Glutamatergic neuron (in vitro differentiated cells): ENCODE results near the gene ALDOA. TPM values are rescaled to one million over a fixed set of nuclear protein-coding genes. Genes with fewer than 3 reads are reported as not detected.

Source experiments
- DNase-seq: peaks from one replicate; pipeline ENCODE4 v3.0.0; 2022
- H3K27ac Mint-ChIP-seq: one replicate; pipeline ENCODE4 v1.8.0; 2020; ENCODE audit warnings: mild to moderate bottlenecking, mixed read lengths, inconsistent platforms; ENCODE audit not compliant: unreplicated experiment
- H3K27me3 Mint-ChIP-seq: one replicate; pipeline ENCODE4 v1.8.0; 2020; ENCODE audit warnings: mild to moderate bottlenecking, moderate library complexity, mixed read lengths, inconsistent platforms; ENCODE audit not compliant: unreplicated experiment
- H3K36me3 Mint-ChIP-seq: one replicate; pipeline ENCODE4 v1.8.0; 2020; ENCODE audit warnings: mild to moderate bottlenecking, mixed read lengths, inconsistent platforms; ENCODE audit not compliant: unreplicated experiment
- H3K4me1 Mint-ChIP-seq: one replicate; pipeline ENCODE4 v1.8.0; 2020; ENCODE audit warnings: mild to moderate bottlenecking, low read depth, mixed read lengths, inconsistent platforms; ENCODE audit not compliant: unreplicated experiment
- H3K4me3 Mint-ChIP-seq: one replicate; pipeline ENCODE4 v1.8.0; 2020; ENCODE audit warnings: mild to moderate bottlenecking, mixed read lengths, inconsistent platforms; ENCODE audit not compliant: unreplicated experiment
- H3K9me3 Mint-ChIP-seq: one replicate; pipeline ENCODE4 v1.8.0; 2020; ENCODE audit warnings: mild to moderate bottlenecking, moderate library complexity, mixed read lengths, inconsistent platforms; ENCODE audit not compliant: unreplicated experiment
- total RNA-seq: library from RNA; stranded (reverse); fragmentation: NEBNext Ultra II Directional; extraction: Animal tissue kit (Norgen Biotek cat#: 25700); gene quantifications from one replicate; pipeline ENCODE4 v1.2.1, GENCODE V29; 2021; ENCODE audit not compliant: unreplicated experiment
- TF ChIP-seq, protein P1 (sequence below): fragments of 200-600 bp; sonication (generic); IDR thresholded peaks from one replicate; pipeline ENCODE4 v1.5.0; 2021; ENCODE audit not compliant: partially characterized antibody, unreplicated experiment

ALDOA gene
- total RNA-seq, 1 donor from 2014 or later, result 437 TPM

DNA sequence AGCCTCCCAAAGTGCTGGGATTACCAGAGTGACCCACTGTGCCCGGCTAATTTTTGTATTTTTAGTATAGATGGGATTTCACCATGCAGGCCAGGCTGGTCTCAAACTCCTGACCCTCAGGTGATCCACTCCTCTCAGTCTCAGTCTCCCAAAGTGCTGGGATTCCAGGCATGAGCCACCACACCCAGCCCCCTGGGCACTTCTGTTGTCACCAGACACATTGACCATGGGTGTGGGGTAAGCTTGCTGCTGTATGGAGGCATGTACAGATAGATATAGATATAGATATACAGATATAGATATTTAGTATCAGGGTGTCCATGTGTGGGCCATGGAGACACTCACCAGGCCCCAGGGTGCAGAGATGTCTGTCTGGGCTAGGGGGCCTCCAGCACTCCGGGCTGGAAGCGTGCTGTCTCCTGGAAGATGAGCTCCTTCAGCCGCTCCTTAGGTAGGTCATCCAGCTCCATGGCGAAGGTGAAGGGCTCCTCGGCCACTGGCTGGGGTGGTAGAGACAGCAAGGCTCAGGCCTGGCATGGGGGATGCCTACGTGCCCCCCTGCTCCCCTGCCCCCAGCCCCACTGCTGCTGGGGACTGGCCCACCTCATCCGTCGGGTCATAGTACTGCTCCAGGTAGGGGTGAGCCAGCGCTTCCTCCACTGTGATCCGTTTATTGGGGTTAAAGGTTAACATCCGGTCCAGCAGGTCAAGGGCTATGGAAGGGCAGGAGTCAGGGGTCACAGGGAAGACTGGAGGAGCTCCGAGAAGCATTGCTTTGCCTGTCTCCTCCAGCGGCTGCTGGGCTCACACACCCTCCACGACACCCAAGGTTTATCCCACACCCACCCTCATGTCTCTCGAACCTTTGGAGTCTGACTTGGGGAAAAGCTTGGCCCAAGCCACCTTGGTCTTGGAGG lies 51.0 kb downstream of the ALDOA start:
- TF ChIP-seq, protein P1, sequence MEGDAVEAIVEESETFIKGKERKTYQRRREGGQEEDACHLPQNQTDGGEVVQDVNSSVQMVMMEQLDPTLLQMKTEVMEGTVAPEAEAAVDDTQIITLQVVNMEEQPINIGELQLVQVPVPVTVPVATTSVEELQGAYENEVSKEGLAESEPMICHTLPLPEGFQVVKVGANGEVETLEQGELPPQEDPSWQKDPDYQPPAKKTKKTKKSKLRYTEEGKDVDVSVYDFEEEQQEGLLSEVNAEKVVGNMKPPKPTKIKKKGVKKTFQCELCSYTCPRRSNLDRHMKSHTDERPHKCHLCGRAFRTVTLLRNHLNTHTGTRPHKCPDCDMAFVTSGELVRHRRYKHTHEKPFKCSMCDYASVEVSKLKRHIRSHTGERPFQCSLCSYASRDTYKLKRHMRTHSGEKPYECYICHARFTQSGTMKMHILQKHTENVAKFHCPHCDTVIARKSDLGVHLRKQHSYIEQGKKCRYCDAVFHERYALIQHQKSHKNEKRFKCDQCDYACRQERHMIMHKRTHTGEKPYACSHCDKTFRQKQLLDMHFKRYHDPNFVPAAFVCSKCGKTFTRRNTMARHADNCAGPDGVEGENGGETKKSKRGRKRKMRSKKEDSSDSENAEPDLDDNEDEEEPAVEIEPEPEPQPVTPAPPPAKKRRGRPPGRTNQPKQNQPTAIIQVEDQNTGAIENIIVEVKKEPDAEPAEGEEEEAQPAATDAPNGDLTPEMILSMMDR, result no peak
- no peak for DNase-seq
- Mint-ChIP-seq H3K4me3 (no peak overlapping the region), H3K4me1 (peaks cover 3% of the 10 kb centered on the region), H3K27me3 (peaks cover 3% of the 10 kb centered on the region), H3K27ac (no peak overlapping the region), H3K9me3 (peaks cover 3% of the 10 kb centered on the region), H3K36me3 (no peaks in the 10 kb centered on the region)

DNA sequence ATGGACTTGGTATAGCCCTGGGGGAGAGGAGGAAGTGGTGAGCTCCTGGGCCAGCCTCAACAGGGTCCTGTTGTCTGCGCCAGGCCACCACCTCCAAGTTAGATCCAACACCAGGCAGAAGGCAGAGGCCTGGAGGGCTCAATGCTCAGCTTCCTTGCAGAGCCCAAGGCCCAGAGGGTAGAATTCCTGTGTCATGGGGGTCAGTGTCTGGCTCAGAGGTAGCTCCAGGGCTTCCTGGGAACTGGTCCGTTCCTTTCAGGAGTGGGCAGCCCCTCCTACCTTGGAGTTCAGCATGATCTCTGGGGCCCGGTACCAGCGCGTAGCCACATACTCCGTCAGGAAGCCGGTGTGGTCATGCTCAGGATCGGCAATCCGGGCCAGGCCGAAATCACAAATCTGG lies 52.2 kb downstream of the ALDOA start:
- no peak overlapping the region for H3K27ac Mint-ChIP-seq
- TF ChIP-seq, protein P1, result no peak
- peaks cover 5% of the 10 kb centered on the region for H3K9me3 Mint-ChIP-seq
- no peaks in the 10 kb centered on the region for H3K36me3 Mint-ChIP-seq
- DNase-seq, result no peak
- H3K4me1 Mint-ChIP-seq, result no peaks in the 10 kb centered on the region
- H3K4me3 Mint-ChIP-seq, result no peak overlapping the region
- H3K27me3 Mint-ChIP-seq, result no peaks in the 10 kb centered on the region

- H3K9me3 Mint-ChIP-seq, result peaks cover 8% of the 10 kb centered on the region
- H3K4me1 Mint-ChIP-seq, result peaks cover 3% of the 10 kb centered on the region
- DNase-seq, result no peak
- TF ChIP-seq, protein P1, result no peak
- H3K27me3 Mint-ChIP-seq, result peaks cover 5% of the 10 kb centered on the region
- no peak overlapping the region for H3K27ac Mint-ChIP-seq
- H3K4me3 Mint-ChIP-seq, result peak overlapping the region; percentile 49
- no peaks in the 10 kb centered on the region for H3K36me3 Mint-ChIP-seq
Observed at GRCh38 chr16:30119428-30119827, 53.9 kb downstream of the ALDOA start.

Other genes with a start within 250 kb of the ALDOA start
- gene PAGR1, start 249.6 kb upstream of the ALDOA start, total RNA-seq, result 110 TPM
- gene MVP, start 245.3 kb upstream of the ALDOA start, total RNA-seq, result 82.7 TPM
- gene CDIPT, start 202.5 kb upstream of the ALDOA start, total RNA-seq, result 71.0 TPM
- 176 TPM for gene SEZ6L2, start 166.2 kb upstream of the ALDOA start, total RNA-seq
- gene ASPHD1, start 165.3 kb upstream of the ALDOA start, total RNA-seq, result 56.4 TPM
- gene KCTD13, start 139.5 kb upstream of the ALDOA start, total RNA-seq, result 18.4 TPM
- 88.0 TPM for gene TMEM219, start 103.7 kb upstream of the ALDOA start, total RNA-seq
- gene TAOK2, start 91.9 kb upstream of the ALDOA start, total RNA-seq, result 58.5 TPM
- gene HIRIP3, start 70.1 kb upstream of the ALDOA start, total RNA-seq, result 12.2 TPM
- 71.4 TPM for gene INO80E, start 69.5 kb upstream of the ALDOA start, total RNA-seq
- gene DOC2A, start 54.7 kb upstream of the ALDOA start, total RNA-seq, result 4.2 TPM
- gene C16orf92, start 42.6 kb upstream of the ALDOA start, total RNA-seq, result not detected
- 253 TPM for gene TLCD3B, start 34.5 kb upstream of the ALDOA start, total RNA-seq
- gene PPP4C, start 10.2 kb downstream of the ALDOA start, total RNA-seq, result 124 TPM
- gene TBX6, start 26.2 kb downstream of the ALDOA start, total RNA-seq, result 0.86 TPM
- gene YPEL3, start 30.5 kb downstream of the ALDOA start, total RNA-seq, result 57.9 TPM
- gene GDPD3, start 47.8 kb downstream of the ALDOA start, total RNA-seq, result 4.9 TPM
- gene MAPK3, start 57.5 kb downstream of the ALDOA start, total RNA-seq, result 63.0 TPM
- gene CORO1A, start 117.8 kb downstream of the ALDOA start, total RNA-seq, result 75.2 TPM
- 74.6 TPM for gene BOLA2B, start 127.9 kb downstream of the ALDOA start, total RNA-seq
- gene SLX1A, start 128.1 kb downstream of the ALDOA start, total RNA-seq, result 16.6 TPM
- 15.8 TPM for gene SULT1A3, start 133.5 kb downstream of the ALDOA start, total RNA-seq
- 27.5 TPM for gene NPIPB13, start 182.7 kb downstream of the ALDOA start, total RNA-seq